Measurements from ENCODE around the gene BCL11A. TPM values are rescaled to one million over a fixed set of nuclear protein-coding genes. Genes with fewer than 3 reads are reported as not detected.

The BCL11A gene
- total RNA-seq, 1 donor from 2014 or later: 142 TPM

DNA sequence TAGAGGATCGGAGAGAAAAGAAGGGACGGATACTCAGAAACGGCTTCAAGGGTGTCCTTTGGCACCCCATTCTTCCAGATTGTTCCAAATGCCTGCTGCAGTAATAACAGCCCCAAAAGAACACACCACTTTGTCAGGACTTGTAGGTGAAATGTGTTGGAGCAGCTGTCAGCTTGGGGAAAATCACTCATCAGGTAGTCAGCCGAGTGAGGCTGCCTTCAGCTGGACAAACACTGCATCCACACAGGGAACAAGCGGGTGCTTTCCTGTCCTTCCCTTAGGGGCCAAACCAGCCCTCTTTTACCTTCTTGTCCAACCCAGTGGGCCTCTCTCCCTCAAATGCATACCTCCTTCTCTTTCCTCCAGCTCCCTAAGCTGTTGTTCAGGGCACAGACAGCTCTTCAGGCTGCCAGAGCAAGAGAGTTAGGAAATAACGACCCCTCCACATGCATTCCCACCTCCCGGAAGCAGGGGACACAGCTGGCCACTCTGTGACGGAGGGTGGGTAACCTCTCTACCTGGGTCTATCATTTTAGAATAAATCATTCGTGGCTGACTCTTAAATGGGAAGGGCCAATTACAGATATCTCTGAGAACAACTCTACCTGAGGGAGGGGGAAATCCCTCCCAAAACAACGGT, 48.1 kb downstream of the BCL11A start:
- H3K9me3 Mint-ChIP-seq: no peaks in the 10 kb centered on the region
- no peak for TF ChIP-seq CTCF (IDR thresholded peaks at IDR 0.05; ENCODE audit: unreplicated experiment)
- DNase-seq (ENCODE audit: low spot score in 2 of 2, unreplicated experiment in 2 of 2): no peak
- no peaks in the 10 kb centered on the region for H3K27me3 Mint-ChIP-seq (ENCODE audit: low read depth)
- peaks cover 74% of the 10 kb centered on the region for H3K4me1 Mint-ChIP-seq
- no peak overlapping the region for H3K4me3 Mint-ChIP-seq
- no peak overlapping the region for H3K27ac Mint-ChIP-seq
- H3K36me3 Mint-ChIP-seq: peaks cover 6% of the 10 kb centered on the region

- no peaks in the 10 kb centered on the region for H3K9me3 Mint-ChIP-seq
- peak overlapping the region; percentile 40 for H3K27ac Mint-ChIP-seq
- TF ChIP-seq CTCF (IDR thresholded peaks at IDR 0.05; ENCODE audit: unreplicated experiment): no peak
- peaks cover 63% of the 10 kb centered on the region for H3K4me1 Mint-ChIP-seq
- H3K36me3 Mint-ChIP-seq: peaks cover 8% of the 10 kb centered on the region
- no peaks in the 10 kb centered on the region for H3K27me3 Mint-ChIP-seq (ENCODE audit: low read depth)
- no peak overlapping the region for H3K4me3 Mint-ChIP-seq
- DNase-seq (ENCODE audit: low spot score in 2 of 2, unreplicated experiment in 2 of 2): no peak
These were observed 49.4 kb downstream of the BCL11A start for GRCh38 chr2:60504049-60504448.

- H3K36me3 Mint-ChIP-seq: peaks cover 8% of the 10 kb centered on the region
- H3K4me3 Mint-ChIP-seq: no peak overlapping the region
- DNase-seq (ENCODE audit: low spot score in 2 of 2, unreplicated experiment in 2 of 2): no peak
- H3K9me3 Mint-ChIP-seq: no peaks in the 10 kb centered on the region
- no peaks in the 10 kb centered on the region for H3K27me3 Mint-ChIP-seq (ENCODE audit: low read depth)
- H3K4me1 Mint-ChIP-seq: peaks cover 56% of the 10 kb centered on the region
- peak overlapping the region; percentile 31 for H3K27ac Mint-ChIP-seq
- TF ChIP-seq CTCF (IDR thresholded peaks at IDR 0.05; ENCODE audit: unreplicated experiment): no peak
These were observed 51.3 kb downstream of the BCL11A start for GRCh38 chr2:60502144-60502543.

DNA sequence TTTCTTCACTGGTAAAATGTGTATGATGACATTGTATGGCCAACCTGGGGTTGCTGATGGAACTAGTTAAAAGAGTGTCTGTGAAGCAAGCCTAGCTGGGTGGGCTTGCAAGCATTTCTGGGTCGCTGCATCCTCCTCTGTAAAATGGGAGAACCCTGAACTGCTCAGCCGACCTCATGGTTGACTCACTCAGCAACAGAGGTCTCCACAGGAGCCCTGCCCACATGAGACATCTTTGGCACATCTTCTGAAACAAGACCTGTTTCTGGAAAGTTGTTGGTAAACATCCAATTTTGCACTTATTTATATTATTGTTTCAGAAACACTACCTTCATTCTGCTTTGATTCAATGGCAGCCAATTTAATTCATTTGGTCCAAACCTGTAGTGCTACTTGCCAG, 52.6 kb downstream of the BCL11A start:
- Mint-ChIP-seq H3K4me3 (no peak overlapping the region), H3K9me3 (no peaks in the 10 kb centered on the region), H3K27ac (no peak overlapping the region), H3K27me3 (ENCODE audit: low read depth) (no peaks in the 10 kb centered on the region), H3K4me1 (peaks cover 60% of the 10 kb centered on the region), H3K36me3 (peaks cover 8% of the 10 kb centered on the region)
- no peak for DNase-seq (ENCODE audit: low spot score in 2 of 2, unreplicated experiment in 2 of 2)
- TF ChIP-seq CTCF (IDR thresholded peaks at IDR 0.05; ENCODE audit: unreplicated experiment): no peak

GRCh38 chr2:60499651-60500265, 53.7 kb downstream of the BCL11A start:
- Mint-ChIP-seq H3K4me3 (no peak overlapping the region), H3K27me3 (ENCODE audit: low read depth) (no peaks in the 10 kb centered on the region), H3K36me3 (peaks cover 8% of the 10 kb centered on the region), H3K27ac (peak overlapping the region; percentile 59), H3K4me1 (peaks cover 56% of the 10 kb centered on the region), H3K9me3 (no peaks in the 10 kb centered on the region)
- no peak for DNase-seq (ENCODE audit: low spot score in 2 of 2, unreplicated experiment in 2 of 2)
- TF ChIP-seq CTCF (IDR thresholded peaks at IDR 0.05; ENCODE audit: unreplicated experiment): no peak
